GM19023 (cell line): ENCODE measurements around the gene SFXN3.

ENCODE experiments used
- ATAC-seq: cut with Tn5 transposase; IDR thresholded peaks from one replicate; pipeline ENCODE4 v1.9.1; 2021; ENCODE audit warnings: mild to moderate bottlenecking, moderate library complexity; ENCODE audit not compliant: unreplicated experiment

Gene SFXN3

DNA sequence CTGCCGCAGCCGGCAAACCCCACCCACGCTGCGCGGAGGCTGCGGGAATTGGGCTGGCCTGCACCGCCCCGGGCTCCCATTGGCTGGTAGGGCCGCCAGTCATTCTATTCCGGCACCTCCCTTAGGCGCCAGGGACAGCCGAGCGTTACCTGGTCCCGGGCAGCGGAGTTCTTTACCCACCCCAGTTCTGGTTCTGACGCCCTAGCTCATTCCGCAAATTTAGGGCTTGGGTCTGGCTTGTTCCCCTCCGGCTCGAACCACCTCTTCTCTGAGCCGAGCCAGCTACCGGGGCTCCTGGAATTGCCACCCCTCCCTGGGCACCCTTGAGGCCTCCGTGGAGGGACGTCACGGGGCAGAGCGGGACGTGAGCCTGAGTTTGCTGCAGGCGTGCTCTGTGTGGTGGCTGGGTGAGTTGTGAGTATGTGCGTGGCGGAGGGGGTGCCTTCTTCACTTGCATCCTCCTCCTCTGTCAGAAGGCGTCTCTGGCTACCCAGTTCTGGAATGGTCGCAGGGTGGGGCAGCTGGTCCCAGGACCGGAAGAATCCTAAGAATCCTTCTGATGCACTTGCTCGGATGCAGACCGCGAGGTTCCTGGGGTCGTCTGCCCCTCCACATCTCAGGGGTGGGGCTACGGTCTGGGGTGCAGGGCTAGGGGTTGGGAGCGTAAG lies at the start of gene SFXN3, which contains the start of gene PDZD7:
TSS of gene SFXN3 (plus strand) at position 107 of the 668 bp plus-strand sequence. CDS start 3,461 bp downstream, outside the sequence.
TSS of gene PDZD7 (minus strand) at position 2 of the 668 bp plus-strand sequence. CDS start 910 bp downstream, outside the sequence.
- ATAC-seq = peak; percentile 91

GRCh38 chr10:100982916-100983830 lies 47.9 kb upstream of the SFXN3 start:
- no peak for ATAC-seq

- no peak for ATAC-seq
Observed at GRCh38 chr10:100983868-100984671, 47.0 kb upstream of the SFXN3 start.

- no peak for ATAC-seq
Observed at GRCh38 chr10:100984672-100985177, 46.3 kb upstream of the SFXN3 start.

DNA sequence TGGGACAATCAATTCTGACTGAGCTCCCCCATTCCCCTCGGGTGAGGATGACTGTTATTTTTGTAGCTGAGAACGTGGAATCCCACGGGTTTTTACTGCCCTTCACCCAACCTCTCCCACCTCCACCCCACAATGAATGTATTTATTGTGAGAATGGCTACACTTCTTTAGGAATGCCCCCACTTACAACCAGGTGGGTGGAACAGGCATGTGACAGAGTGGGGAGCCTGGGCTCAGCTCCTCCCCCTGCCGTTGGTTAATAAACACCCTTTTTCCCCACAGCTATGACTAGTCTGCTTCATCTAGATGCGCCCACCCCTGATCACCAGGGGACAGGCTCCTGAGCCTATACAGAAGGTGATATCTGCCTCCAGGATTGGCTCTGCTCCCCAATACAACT lies 45.7 kb upstream of the SFXN3 start:
- no peak for ATAC-seq

- no peak for ATAC-seq
Observed at GRCh38 chr10:100986623-100986951, 44.4 kb upstream of the SFXN3 start.

DNA sequence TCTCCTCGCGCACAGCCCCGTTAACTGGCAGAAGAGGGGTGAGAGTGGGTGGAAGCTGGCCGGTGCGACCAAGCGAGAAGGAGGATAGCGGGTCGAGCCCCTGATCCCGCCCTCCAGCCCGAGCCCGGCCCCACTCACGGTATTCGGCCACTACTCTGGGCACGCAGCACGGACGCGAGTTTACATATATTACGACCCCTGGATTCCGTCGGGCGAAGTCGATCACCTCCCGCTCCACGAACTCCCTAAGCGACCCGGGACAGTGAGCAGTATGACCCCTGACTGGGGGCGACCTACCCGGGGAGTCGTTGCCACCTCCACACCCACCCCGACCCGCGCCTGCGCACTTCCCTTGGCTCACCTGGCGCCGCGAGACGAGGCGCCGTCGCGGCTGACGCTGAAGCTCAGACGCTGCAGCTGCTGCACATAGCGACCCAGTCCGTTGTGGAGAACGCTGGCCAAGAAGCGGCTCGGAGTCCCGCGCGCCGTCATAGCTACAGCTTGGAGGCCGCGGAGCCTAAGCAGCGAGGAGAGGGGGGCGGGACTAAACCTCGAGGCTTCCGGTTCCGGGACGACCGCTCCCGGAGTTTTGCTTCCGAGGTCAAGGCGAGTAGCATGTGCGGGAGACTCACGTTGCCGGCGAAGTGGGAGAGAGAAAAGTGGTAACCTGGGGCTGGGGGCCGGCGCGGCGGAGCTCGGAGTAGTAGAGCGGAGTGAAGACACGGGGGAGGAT lies 43.9 kb upstream of the SFXN3 start, which contains the start of the genes MRPL43 and TWNK:
TSS of gene MRPL43 (minus strand) at position 546 of the 733 bp plus-strand sequence. CDS start at position 492, 54 bp downstream.
TSS of gene TWNK (plus strand) at position 592 of the 733 bp plus-strand sequence. CDS start 668 bp downstream, outside the sequence.
- peak; percentile 90 for ATAC-seq

- no peak for ATAC-seq
Observed at GRCh38 chr10:100987685-100988049, 43.4 kb upstream of the SFXN3 start.

GRCh38 chr10:100988166-100988565 lies 42.9 kb upstream of the SFXN3 start:
- ATAC-seq = no peak

- ATAC-seq = no peak
Observed at GRCh38 chr10:100989088-100989487, 41.9 kb upstream of the SFXN3 start.

DNA sequence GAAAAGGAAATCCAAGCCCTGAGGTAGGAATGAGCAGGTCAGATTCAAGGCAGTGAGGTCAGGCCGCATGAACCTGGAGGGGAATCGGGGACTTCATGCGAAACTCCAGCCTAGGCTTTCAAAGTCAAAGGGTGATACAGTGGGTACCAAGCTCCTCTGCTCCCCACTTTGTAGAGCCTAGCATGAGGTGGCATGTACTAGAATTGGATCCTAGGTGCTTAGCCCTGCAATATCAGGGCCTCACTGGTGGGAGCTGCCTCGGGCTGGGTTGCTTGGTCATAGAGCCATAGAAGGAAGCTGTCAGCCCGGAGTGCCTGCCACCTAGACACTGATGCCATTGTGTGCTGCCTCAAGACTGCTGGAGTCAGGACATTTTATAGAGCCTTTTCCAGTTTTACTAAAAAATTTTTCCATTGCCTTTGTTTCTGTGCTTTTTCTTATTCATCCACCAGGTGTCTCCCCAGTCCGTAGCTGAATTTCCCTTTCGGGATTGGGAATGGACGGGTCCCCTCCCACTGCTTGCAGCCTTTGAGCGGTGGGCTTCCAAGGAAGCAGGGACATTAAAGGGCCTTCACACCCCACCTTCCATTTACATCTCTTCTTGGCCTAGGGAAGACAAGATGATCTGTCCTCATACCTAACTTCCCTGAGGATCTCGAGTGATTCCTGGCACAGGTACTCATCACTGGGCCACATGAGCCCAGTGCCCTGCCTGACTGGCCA lies 36.9 kb upstream of the SFXN3 start:
- no peak for ATAC-seq

- no peak for ATAC-seq
Observed at GRCh38 chr10:100995181-100995580, 35.9 kb upstream of the SFXN3 start.

- peak; percentile 21 for ATAC-seq
Observed at GRCh38 chr10:100996678-100997359, 34.2 kb upstream of the SFXN3 start.

DNA sequence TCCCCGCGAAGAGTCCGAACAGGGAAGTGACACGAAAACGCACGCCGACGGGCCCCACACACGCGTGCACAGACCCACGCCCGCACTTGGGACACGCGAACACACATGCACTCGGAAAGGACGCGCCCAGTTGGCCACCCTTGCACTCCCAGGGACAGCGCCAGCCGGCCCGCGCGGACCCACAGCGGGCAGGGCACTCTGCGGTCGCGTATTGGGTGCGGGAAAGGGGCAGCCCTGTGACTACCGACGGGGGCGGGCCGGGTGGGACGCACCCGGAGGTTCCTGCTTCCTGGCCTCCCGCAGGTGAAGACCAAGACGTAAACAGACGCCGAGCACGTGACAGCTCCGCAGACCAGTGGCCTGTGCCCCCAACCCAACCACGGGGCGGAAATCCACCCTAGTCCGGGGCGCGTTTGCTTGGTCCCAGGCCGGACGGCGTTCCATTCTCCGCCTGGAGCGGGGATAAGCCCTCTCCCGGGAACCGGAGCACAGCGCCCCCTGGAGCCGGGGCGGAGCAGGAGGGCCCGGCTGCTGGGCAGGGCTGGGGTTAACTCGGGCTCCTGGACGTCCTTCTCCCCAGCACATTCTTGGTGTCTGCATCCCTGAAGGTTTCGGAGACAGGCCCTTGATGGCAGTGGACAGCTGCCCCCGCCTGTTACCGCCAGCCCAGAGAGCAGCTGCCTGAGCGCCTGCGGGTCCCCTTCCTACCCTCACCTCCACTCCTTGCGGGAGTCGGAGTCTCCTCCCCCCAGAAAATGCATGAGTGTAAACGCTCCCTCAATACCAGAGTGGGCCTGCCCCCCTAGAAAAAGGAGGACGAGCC lies 33.5 kb upstream of the SFXN3 start:
- peak; percentile 41 for ATAC-seq

DNA sequence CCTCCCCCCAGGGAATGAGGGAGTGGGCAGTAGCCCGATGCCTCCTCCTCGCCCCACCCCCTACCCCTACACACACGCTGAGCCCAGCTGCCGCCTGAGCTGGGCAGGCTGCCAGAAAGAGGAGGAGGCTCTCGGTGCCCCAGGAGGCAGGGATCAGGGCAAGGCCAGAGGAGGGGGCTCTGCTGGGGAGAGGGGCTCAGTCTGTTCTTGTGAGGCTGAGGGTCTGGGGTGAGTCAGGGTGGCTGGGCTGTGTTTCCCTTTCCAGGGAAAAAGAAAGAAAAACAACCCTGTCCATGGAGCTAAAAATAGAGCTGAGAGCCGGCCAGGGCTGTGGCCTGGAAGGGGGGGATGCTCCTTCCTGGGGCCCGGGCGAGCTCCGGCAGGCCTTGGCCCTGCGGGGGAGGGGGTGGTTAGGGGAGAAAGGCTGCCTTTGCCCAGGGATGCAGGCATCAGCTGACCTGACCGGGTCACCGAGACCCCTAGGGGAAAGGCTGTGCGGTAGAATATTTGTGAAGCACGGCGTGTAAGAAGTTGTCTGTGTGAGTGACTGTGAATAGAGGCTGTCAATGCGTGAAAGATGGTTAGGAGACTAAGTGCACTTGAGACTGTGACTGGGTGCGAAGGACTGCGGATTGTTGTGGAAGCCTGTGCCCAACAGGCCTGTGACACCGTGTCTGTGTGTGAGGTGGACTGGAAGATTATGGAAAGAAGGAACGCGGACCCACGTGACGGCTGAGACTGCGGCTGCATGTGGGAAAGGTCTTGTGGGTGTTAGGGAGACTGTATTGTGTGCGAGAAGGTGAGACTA lies 32.6 kb upstream of the SFXN3 start:
- peak; percentile 35 for ATAC-seq

- ATAC-seq = peak; percentile 43
Observed at GRCh38 chr10:100998991-100999741, 31.9 kb upstream of the SFXN3 start.
